Stimulated activated CD8-positive, alpha-beta memory T cell treated with anti-CD3 and anti-CD28 coated beads, Interleukin-15, amount 100 ng/mL, for 24 hours (primary cell): ENCODE measurements around the gene GNB4.

Experiments
- DNase-seq: peaks from one replicate; pipeline ENCODE4 v3.0.0-alpha.2; 2020; ENCODE audit warnings: low read depth

Gene GNB4

GRCh38 chr3:179348325-179349013 lies 102.8 kb downstream of the GNB4 start:
- no peak for DNase-seq

- DNase-seq, result peak; percentile 64
These were observed 103.7 kb downstream of the GNB4 start, which contains the start of gene MFN1 for GRCh38 chr3:179347345-179348194. Gene MFN1 (plus strand): TSS chr3:179347709. CDS start chr3:179348852, 1,143 bp downstream.
